Measurements from ENCODE around the gene TNFAIP1.

TNFAIP1 gene

DNA sequence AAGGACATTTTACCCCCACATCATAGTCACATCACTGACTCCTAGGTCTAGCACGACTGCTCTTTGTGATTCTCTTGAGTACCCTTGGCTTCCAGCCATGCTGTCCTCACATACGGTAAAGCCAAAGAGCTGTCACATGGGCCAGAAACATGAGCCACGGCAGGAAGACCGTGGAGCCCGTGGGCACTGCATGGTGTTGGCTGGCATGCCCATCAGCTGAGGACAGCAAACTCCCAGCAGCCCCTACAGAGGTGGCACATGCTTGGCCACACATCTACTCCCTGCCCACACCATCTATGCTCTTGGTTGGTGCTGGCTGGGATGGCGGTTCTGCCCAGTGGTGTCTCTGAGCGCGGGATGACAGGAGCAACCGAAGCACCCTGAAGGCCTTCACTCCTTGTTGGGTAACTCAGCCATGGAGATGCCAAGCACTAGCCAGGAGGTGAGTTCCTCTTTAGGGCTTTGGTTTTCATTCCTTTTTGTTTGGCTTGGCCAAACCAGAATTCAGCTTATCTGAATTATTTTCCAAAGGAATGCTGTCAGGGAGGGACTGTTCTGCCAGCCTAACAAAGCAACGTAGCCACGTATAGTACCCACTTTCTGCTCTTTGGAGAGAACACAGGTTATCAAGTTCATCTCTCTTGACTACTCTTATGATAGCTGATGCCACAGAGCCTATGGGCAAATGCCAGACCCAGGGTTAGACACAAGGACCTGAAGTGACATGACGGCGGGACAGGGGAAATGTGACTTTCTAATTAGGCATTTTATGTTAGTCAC, 10.0 kb downstream of the TNFAIP1 start:
- no peak overlapping the region for H3K9ac ChIP-seq
- no peaks in the 10 kb centered on the region for H3K36me3 ChIP-seq (ENCODE audit: control insufficient read depth, insufficient read depth, low read length)
- H3K4me1 ChIP-seq, result peaks cover 20% of the 10 kb centered on the region
- no peaks in the 10 kb centered on the region for H3K79me2 ChIP-seq
- H3K9me3 ChIP-seq (ENCODE audit: control insufficient read depth, low read length), result no peaks in the 10 kb centered on the region
- no peak overlapping the region for H3K4me2 ChIP-seq (ENCODE audit: low read length)
- no peak overlapping the region for H3K4me3 ChIP-seq (ENCODE audit: low read depth, low read length)
- H2AFZ ChIP-seq, result no peak overlapping the region
- no peaks in the 10 kb centered on the region for H3K27me3 ChIP-seq (ENCODE audit: control insufficient read depth, insufficient read depth, low read length)
- H3K27ac ChIP-seq, result peak overlapping the region; percentile 37
- TF ChIP-seq, protein P1, sequence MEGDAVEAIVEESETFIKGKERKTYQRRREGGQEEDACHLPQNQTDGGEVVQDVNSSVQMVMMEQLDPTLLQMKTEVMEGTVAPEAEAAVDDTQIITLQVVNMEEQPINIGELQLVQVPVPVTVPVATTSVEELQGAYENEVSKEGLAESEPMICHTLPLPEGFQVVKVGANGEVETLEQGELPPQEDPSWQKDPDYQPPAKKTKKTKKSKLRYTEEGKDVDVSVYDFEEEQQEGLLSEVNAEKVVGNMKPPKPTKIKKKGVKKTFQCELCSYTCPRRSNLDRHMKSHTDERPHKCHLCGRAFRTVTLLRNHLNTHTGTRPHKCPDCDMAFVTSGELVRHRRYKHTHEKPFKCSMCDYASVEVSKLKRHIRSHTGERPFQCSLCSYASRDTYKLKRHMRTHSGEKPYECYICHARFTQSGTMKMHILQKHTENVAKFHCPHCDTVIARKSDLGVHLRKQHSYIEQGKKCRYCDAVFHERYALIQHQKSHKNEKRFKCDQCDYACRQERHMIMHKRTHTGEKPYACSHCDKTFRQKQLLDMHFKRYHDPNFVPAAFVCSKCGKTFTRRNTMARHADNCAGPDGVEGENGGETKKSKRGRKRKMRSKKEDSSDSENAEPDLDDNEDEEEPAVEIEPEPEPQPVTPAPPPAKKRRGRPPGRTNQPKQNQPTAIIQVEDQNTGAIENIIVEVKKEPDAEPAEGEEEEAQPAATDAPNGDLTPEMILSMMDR (IDR thresholded peaks at IDR 0.05), result no peak

GRCh38 chr17:28346199-28346580, 10.6 kb downstream of the TNFAIP1 start:
- Histone ChIP-seq H3K36me3 (ENCODE audit: control insufficient read depth, insufficient read depth, low read length) (no peaks in the 10 kb centered on the region), H3K9me3 (ENCODE audit: control insufficient read depth, low read length) (no peaks in the 10 kb centered on the region), H3K79me2 (no peaks in the 10 kb centered on the region), H3K4me2 (ENCODE audit: low read length) (no peak overlapping the region), H3K9ac (no peak overlapping the region), H3K27me3 (ENCODE audit: control insufficient read depth, insufficient read depth, low read length) (no peaks in the 10 kb centered on the region), H3K4me3 (ENCODE audit: low read depth, low read length) (no peak overlapping the region), H2AFZ (no peak overlapping the region), H3K27ac (peak overlapping the region; percentile 37), H3K4me1 (peaks cover 20% of the 10 kb centered on the region)
- TF ChIP-seq, protein P1 (IDR thresholded peaks at IDR 0.05), result no peak

DNA sequence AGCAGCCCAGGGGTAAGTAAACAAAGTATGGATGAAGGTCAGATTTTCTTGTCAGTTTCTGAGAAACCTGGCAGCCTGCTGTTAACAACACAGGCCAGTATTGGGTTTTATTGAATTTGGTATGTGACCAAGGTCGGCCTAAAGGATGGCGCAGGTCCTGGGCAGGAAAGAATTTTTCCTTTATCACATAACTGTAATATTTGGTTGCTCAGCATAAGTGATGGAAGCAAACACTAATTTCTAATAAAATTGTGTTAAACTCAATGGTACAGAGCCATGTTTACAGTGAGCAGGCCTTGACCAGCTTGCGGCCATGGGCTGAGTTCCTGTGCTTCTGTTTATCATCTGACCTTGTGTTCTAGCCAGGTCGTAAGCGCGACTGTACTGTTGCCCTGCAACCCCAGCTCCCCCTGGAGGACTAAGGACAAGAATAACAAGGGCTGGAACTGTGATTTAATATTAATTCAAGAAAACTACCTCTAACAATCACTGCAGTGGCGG, 11.2 kb downstream of the TNFAIP1 start:
- TF ChIP-seq, protein P1 (IDR thresholded peaks at IDR 0.05), result peak; percentile 32
- no peak overlapping the region for H3K4me3 ChIP-seq (ENCODE audit: low read depth, low read length)
- H2AFZ ChIP-seq, result no peak overlapping the region
- no peaks in the 10 kb centered on the region for H3K9me3 ChIP-seq (ENCODE audit: control insufficient read depth, low read length)
- H3K27ac ChIP-seq, result peak overlapping the region; percentile 37
- H3K36me3 ChIP-seq (ENCODE audit: control insufficient read depth, insufficient read depth, low read length), result no peaks in the 10 kb centered on the region
- no peak overlapping the region for H3K4me2 ChIP-seq (ENCODE audit: low read length)
- H3K79me2 ChIP-seq, result no peaks in the 10 kb centered on the region
- no peaks in the 10 kb centered on the region for H3K27me3 ChIP-seq (ENCODE audit: control insufficient read depth, insufficient read depth, low read length)
- no peak overlapping the region for H3K9ac ChIP-seq
- H3K4me1 ChIP-seq, result peaks cover 20% of the 10 kb centered on the region

DNA sequence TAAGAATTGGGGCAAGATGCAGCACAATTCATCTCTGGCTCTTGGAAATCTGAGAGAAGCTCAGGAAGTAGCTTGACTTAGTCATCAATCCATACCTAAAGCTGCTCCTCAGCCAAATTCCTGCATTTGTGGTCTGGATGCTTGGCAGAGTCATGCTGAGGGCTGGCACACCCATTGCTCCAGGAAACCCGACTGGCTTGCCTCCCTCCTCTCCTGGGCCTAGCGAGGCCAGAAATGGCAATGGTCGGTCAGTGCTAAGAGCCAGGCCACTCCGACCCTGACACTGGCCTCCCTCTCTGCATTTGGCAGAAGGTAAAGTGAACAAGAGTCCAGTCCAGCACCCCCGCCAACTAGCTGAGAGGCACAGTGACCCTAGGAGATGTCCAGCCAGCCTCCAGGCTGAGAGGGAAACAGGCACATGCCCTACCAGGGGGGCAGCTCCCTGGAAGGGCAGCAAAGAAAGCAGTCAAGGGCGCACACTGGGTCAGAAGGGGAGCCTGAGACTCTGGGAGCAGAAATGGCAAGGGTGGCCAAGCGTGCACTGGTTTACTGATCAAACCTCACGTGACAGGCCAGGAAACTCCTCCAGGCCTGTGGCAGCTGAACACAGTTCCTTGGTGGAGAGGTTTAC, 11.8 kb downstream of the TNFAIP1 start:
- H3K27me3 ChIP-seq (ENCODE audit: control insufficient read depth, insufficient read depth, low read length), result no peaks in the 10 kb centered on the region
- no peaks in the 10 kb centered on the region for H3K36me3 ChIP-seq (ENCODE audit: control insufficient read depth, insufficient read depth, low read length)
- H2AFZ ChIP-seq, result no peak overlapping the region
- H3K4me1 ChIP-seq, result peaks cover 20% of the 10 kb centered on the region
- no peaks in the 10 kb centered on the region for H3K9me3 ChIP-seq (ENCODE audit: control insufficient read depth, low read length)
- H3K79me2 ChIP-seq, result no peaks in the 10 kb centered on the region
- no peak overlapping the region for H3K4me2 ChIP-seq (ENCODE audit: low read length)
- no peak overlapping the region for H3K9ac ChIP-seq
- H3K4me3 ChIP-seq (ENCODE audit: low read depth, low read length), result no peak overlapping the region
- H3K27ac ChIP-seq, result no peak overlapping the region
- TF ChIP-seq, protein P1 (IDR thresholded peaks at IDR 0.05), result no peak
